HG02840 (cell line): ENCODE results near the gene RYR1.
"Not testable (repeated sequence)": the region's sequence is repeated elsewhere in the genome, so short reads cannot be mapped to it uniquely, and the experiment has no call there.

ENCODE experiments used
- ATAC-seq: cut with Tn5 transposase; IDR thresholded peaks from one replicate; pipeline ENCODE4 v1.9.1; 2021; ENCODE audit warnings: mild to moderate bottlenecking, moderate library complexity, moderate number of reproducible peaks; ENCODE audit not compliant: unreplicated experiment, low FRiP score

RYR1 gene

GRCh38 chr19:38486731-38487336 lies 53.3 kb downstream of the RYR1 start:
- no peak for ATAC-seq

GRCh38 chr19:38488096-38488495 lies 54.6 kb downstream of the RYR1 start:
- ATAC-seq = no peak

GRCh38 chr19:38488776-38489481 lies 55.4 kb downstream of the RYR1 start:
- ATAC-seq = no peak

GRCh38 chr19:38490861-38491260 lies 57.4 kb downstream of the RYR1 start:
- ATAC-seq = no peak

- no peak for ATAC-seq
Measured at GRCh38 chr19:38492181-38492813, 58.8 kb downstream of the RYR1 start.

GRCh38 chr19:38494379-38494778 lies 60.9 kb downstream of the RYR1 start:
- ATAC-seq = no peak

GRCh38 chr19:38495375-38495774 lies 61.9 kb downstream of the RYR1 start:
- not testable (repeated sequence) for ATAC-seq

- ATAC-seq = no peak
Measured at GRCh38 chr19:38496116-38496515, 62.6 kb downstream of the RYR1 start.

- no peak for ATAC-seq
Measured at GRCh38 chr19:38496603-38497487, 63.4 kb downstream of the RYR1 start.

- ATAC-seq = no peak
Measured at GRCh38 chr19:38497907-38498306, 64.4 kb downstream of the RYR1 start.

- no peak for ATAC-seq
Measured at GRCh38 chr19:38499532-38499931, 66.0 kb downstream of the RYR1 start.

- no peak for ATAC-seq
Measured at GRCh38 chr19:38500450-38500849, 67.0 kb downstream of the RYR1 start.

- no peak for ATAC-seq
Measured at GRCh38 chr19:38502410-38503076, 69.1 kb downstream of the RYR1 start.

GRCh38 chr19:38503077-38503410 lies 69.6 kb downstream of the RYR1 start:
- no peak for ATAC-seq

GRCh38 chr19:38505958-38506357 lies 72.5 kb downstream of the RYR1 start:
- ATAC-seq = no peak

GRCh38 chr19:38506375-38506722 lies 72.9 kb downstream of the RYR1 start:
- no peak for ATAC-seq

GRCh38 chr19:38506723-38507550 lies 73.4 kb downstream of the RYR1 start:
- ATAC-seq = no peak

- ATAC-seq = no peak
Measured at GRCh38 chr19:38507551-38508127, 74.1 kb downstream of the RYR1 start.

GRCh38 chr19:38508507-38508906 lies 75.0 kb downstream of the RYR1 start:
- no peak for ATAC-seq
